T follicular helper cell (primary cell): ENCODE measurements around the gene GALNT9.
"Not testable (repeated sequence)": the region's sequence is repeated elsewhere in the genome, so short reads cannot be mapped to it uniquely, and the experiment has no call there.

Experiments used
- DNase-seq: peaks from one replicate; pipeline ENCODE4 v3.0.0-alpha.2; 2020; ENCODE audit warnings: low read depth

GALNT9 gene

GRCh38 chr12:132312516-132312915 lies 16.9 kb downstream of the GALNT9 start:
- DNase-seq = no peak

GRCh38 chr12:132311201-132311915 lies 18.0 kb downstream of the GALNT9 start:
- no peak for DNase-seq

GRCh38 chr12:132310181-132311040 lies 19.0 kb downstream of the GALNT9 start:
- no peak for DNase-seq

GRCh38 chr12:132309596-132310086 lies 19.7 kb downstream of the GALNT9 start:
- no peak for DNase-seq

GRCh38 chr12:132308853-132309595 lies 20.4 kb downstream of the GALNT9 start:
- DNase-seq = no peak

GRCh38 chr12:132307976-132308852 lies 21.2 kb downstream of the GALNT9 start:
- no peak for DNase-seq

- DNase-seq = no peak
Observed at GRCh38 chr12:132306885-132307191, 22.6 kb downstream of the GALNT9 start.

- DNase-seq = no peak
Observed at GRCh38 chr12:132305991-132306884, 23.2 kb downstream of the GALNT9 start.

- DNase-seq = no peak
Observed at GRCh38 chr12:132305560-132305966, 23.8 kb downstream of the GALNT9 start.

- not testable (repeated sequence) for DNase-seq
Observed at GRCh38 chr12:132304866-132305265, 24.5 kb downstream of the GALNT9 start.

- DNase-seq = not testable (repeated sequence)
Observed at GRCh38 chr12:132303853-132304373, 25.5 kb downstream of the GALNT9 start.

- no peak for DNase-seq
Observed at GRCh38 chr12:132302466-132303358, 26.7 kb downstream of the GALNT9 start.

- DNase-seq = no peak
Observed at GRCh38 chr12:132300789-132301722, 28.3 kb downstream of the GALNT9 start.

- no peak for DNase-seq
Observed at GRCh38 chr12:132296063-132296462, 33.3 kb downstream of the GALNT9 start.

GRCh38 chr12:132295561-132295960 lies 33.8 kb downstream of the GALNT9 start:
- DNase-seq = not testable (repeated sequence)

- no peak for DNase-seq
Observed at GRCh38 chr12:132295101-132295526, 34.3 kb downstream of the GALNT9 start.

GRCh38 chr12:132294121-132295034 lies 35.0 kb downstream of the GALNT9 start:
- DNase-seq = no peak
